Skin of body (tissue), 3 donors: Measurements from ENCODE around the gene ZNF302. TPM values are rescaled to one million over a fixed set of nuclear protein-coding genes. Genes with fewer than 3 reads are reported as not detected.

Source experiments
- DNase-seq: peaks from one replicate; lab custom pipeline; 2025; lab: John Stamatoyannopoulos, UW
- small RNA-seq: library from RNA; depleted of rRNA; stranded (forward); fragments of <200 nt; gene quantifications from one replicate; pipeline ENCODE3, GENCODE V24; 2014; ENCODE audit warnings: low replicate concordance
- total RNA-seq: library from RNA; depleted of rRNA; stranded (reverse); fragments of >200 nt; gene quantifications from one replicate; pipeline ENCODE4 v1.2.3, GENCODE V29; 2014

The ZNF302 gene
- total RNA-seq, 1 donor from 2014 or later: 28.7 TPM

GRCh38 chr19:34731964-34732363 lies 54.5 kb downstream of the ZNF302 start:
- DNase-seq: no peak

- DNase-seq: no peak
Observed at GRCh38 chr19:34732612-34733211, 55.2 kb downstream of the ZNF302 start.

- DNase-seq: peak; percentile 91
Observed at GRCh38 chr19:34733266-34733745, 55.8 kb downstream of the ZNF302 start.

GRCh38 chr19:34733746-34734536 lies 56.5 kb downstream of the ZNF302 start, which contains the start of gene ZNF181:
ZNF181 (plus strand) TSS chr19:34734243; CDS start chr19:34735038, 795 bp downstream.
- DNase-seq: peak; percentile 94

- DNase-seq: no peak
Observed at GRCh38 chr19:34734537-34735103, 57.1 kb downstream of the ZNF302 start.

Small RNA genes within 50 kb of the gene (small RNA-seq; reads per million reads assigned to genes)
- not detected for gene RF00611

Other genes starting within 250 kb of the ZNF302 start
- 111 TPM for gene UBA2, start 249.3 kb upstream of the ZNF302 start, total RNA-seq
- gene WTIP, start 195.9 kb upstream of the ZNF302 start, total RNA-seq: 14.4 TPM
- gene SCGB2B2, start 519 bp upstream of the ZNF302 start, total RNA-seq: 0.59 TPM
- gene ZNF181, start 56.6 kb downstream of the ZNF302 start, total RNA-seq: 13.6 TPM
- gene ZNF599, start 95.5 kb downstream of the ZNF302 start, total RNA-seq: 3.8 TPM
- gene ZNF30, start 249.2 kb downstream of the ZNF302 start, total RNA-seq: 3.2 TPM